Activated naive CD8-positive, alpha-beta T cell treated with anti-CD3 and anti-CD28 coated beads for 36 hours (primary cell): ENCODE measurements around the gene PRAMEF12. TPM values are rescaled to one million over a fixed set of nuclear protein-coding genes. Genes with fewer than 3 reads are reported as not detected.
"Not testable (repeated sequence)": the region's sequence is repeated elsewhere in the genome, so short reads cannot be mapped to it uniquely, and the experiment has no call there.

Experiments
- DNase-seq: peaks from one replicate; pipeline ENCODE4 v3.0.0; 2021
- H3K27ac Mint-ChIP-seq: one replicate; pipeline ENCODE4 v1.8.0; 2022; ENCODE audit warnings: mild to moderate bottlenecking, moderate library complexity, mixed read lengths
- H3K27me3 Mint-ChIP-seq: one replicate; pipeline ENCODE4 v1.8.0; 2022; ENCODE audit warnings: mild to moderate bottlenecking, mixed read lengths
- H3K36me3 Mint-ChIP-seq: one replicate; pipeline ENCODE4 v1.8.0; 2021; ENCODE audit warnings: mild to moderate bottlenecking, mixed read lengths
- H3K4me1 Mint-ChIP-seq: one replicate; pipeline ENCODE4 v1.8.0; 2021; ENCODE audit warnings: mixed read lengths
- H3K4me3 Mint-ChIP-seq: one replicate; pipeline ENCODE4 v1.8.0; 2022; ENCODE audit warnings: mild to moderate bottlenecking, moderate library complexity, mixed read lengths
- H3K9me3 Mint-ChIP-seq: one replicate; pipeline ENCODE4 v1.8.0; 2022; ENCODE audit warnings: mixed read lengths
- total RNA-seq, 2 experiments: library from RNA; stranded (reverse); gene quantifications; one replicate each; pipeline ENCODE4 v1.2.3, GENCODE V29; 2021

PRAMEF12 gene
- total RNA-seq: not detected

DNA sequence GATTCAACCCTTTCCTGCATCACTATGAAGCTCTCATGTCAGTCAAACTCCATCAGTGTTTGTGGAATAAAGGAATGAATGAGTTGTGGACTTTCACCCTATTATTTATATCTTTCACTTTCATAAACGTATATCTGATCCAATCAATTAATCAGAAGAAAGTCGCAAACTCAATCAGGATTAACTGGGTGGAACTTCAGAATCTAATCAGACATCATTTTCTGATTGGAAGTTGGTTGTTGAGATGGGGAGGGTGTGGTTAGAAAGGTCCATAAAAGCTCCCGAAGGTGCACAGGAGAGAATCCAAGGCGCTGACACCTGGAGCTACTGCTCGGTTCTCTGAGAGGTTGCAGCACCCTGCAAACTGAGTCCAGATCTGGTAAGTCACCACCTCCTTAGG is at the start of gene PRAMEF12:
PRAMEF12 (plus strand) TSS at position 301 of the 400 bp plus-strand sequence. CDS start 1,130 bp downstream, outside the sequence.
- no peaks in the 10 kb centered on the region for H3K4me1 Mint-ChIP-seq
- H3K27me3 Mint-ChIP-seq: peaks cover 40% of the 10 kb centered on the region
- no peaks in the 10 kb centered on the region for H3K36me3 Mint-ChIP-seq
- no peak within 1 kb of the TSS for H3K4me3 Mint-ChIP-seq
- no peaks in the 10 kb centered on the region for H3K9me3 Mint-ChIP-seq
- H3K27ac Mint-ChIP-seq: no peak within 1 kb of the TSS
- no peak for DNase-seq

- no peak for DNase-seq
- H3K4me3 Mint-ChIP-seq: no peak overlapping the region
- peaks cover 2% of the 10 kb centered on the region for H3K36me3 Mint-ChIP-seq
- peaks cover 14% of the 10 kb centered on the region for H3K9me3 Mint-ChIP-seq
- H3K27ac Mint-ChIP-seq: no peak overlapping the region
- peaks cover 42% of the 10 kb centered on the region for H3K27me3 Mint-ChIP-seq
- no peaks in the 10 kb centered on the region for H3K4me1 Mint-ChIP-seq
These were observed 45.1 kb upstream of the PRAMEF12 start for GRCh38 chr1:12728391-12728790.

DNA sequence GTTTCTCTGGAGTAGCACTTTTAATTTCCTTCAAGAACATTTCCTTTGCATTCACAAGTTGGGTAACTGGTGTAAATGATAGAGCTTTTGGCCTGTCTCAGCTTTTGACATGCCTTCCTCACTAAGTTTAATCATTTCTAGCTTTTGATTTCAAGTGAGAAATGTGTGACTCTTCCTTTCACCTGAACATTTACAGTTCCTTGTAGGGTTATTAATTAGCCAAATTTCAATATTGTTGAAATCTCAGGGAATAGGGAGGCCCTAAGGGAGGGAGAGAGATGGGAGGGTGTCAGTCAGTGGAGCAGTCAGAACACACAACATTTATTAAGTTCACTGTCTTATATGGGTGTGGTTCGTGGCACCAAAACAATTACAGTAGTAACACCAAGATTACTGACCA is 43.4 kb upstream of the PRAMEF12 start:
- H3K27me3 Mint-ChIP-seq: peaks cover 56% of the 10 kb centered on the region
- peaks cover 2% of the 10 kb centered on the region for H3K36me3 Mint-ChIP-seq
- H3K4me3 Mint-ChIP-seq: no peak overlapping the region
- no peaks in the 10 kb centered on the region for H3K4me1 Mint-ChIP-seq
- DNase-seq: no peak
- H3K9me3 Mint-ChIP-seq: peaks cover 14% of the 10 kb centered on the region
- no peak overlapping the region for H3K27ac Mint-ChIP-seq

GRCh38 chr1:12731084-12731483 is 42.5 kb upstream of the PRAMEF12 start:
- not testable (repeated sequence) for DNase-seq, H3K36me3 Mint-ChIP-seq, H3K27ac Mint-ChIP-seq, H3K4me1 Mint-ChIP-seq, H3K4me3 Mint-ChIP-seq
- peaks cover 56% of the 10 kb centered on the region for H3K27me3 Mint-ChIP-seq
- peaks cover 17% of the 10 kb centered on the region for H3K9me3 Mint-ChIP-seq

- no peak overlapping the region for H3K27ac Mint-ChIP-seq
- no peak for DNase-seq
These were observed 38.9 kb upstream of the PRAMEF12 start for GRCh38 chr1:12734651-12735050.

GRCh38 chr1:12738934-12739333 is 34.6 kb upstream of the PRAMEF12 start:
- H3K4me3 Mint-ChIP-seq: no peak overlapping the region
- H3K36me3 Mint-ChIP-seq: no peaks in the 10 kb centered on the region
- H3K27me3 Mint-ChIP-seq: peaks cover 43% of the 10 kb centered on the region
- H3K27ac Mint-ChIP-seq: no peak overlapping the region
- H3K4me1 Mint-ChIP-seq: no peaks in the 10 kb centered on the region
- peaks cover 11% of the 10 kb centered on the region for H3K9me3 Mint-ChIP-seq
- no peak for DNase-seq

More at GRCh38 chr1:12734651-12735050, 38.9 kb upstream of the PRAMEF12 start:
- Mint-ChIP-seq H3K9me3 (peaks cover 25% of the 10 kb centered on the region), H3K27me3 (peaks cover 64% of the 10 kb centered on the region), H3K36me3 (peaks cover 2% of the 10 kb centered on the region), H3K4me1 (no peaks in the 10 kb centered on the region), H3K4me3 (no peak overlapping the region)

DNA sequence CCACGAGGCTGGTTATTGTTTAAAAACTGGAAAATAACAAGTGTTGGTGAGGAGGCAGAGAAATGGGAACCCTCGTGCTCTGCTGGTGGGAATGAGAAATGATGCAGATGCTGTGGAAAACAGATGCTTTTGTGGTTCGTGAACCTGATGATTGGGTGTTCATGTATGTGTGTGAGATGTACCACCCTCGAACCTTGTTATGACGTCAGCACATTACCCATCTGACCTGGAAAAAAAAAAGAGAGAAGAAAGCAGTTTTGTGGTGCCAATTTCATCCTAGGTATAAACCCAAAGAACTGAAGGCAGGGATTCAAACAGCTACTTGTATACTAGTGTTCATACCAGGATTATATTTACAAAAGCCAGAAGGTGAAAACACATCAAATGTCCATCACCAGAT is 33.9 kb upstream of the PRAMEF12 start:
- H3K27me3 Mint-ChIP-seq: peaks cover 42% of the 10 kb centered on the region
- H3K9me3 Mint-ChIP-seq: peaks cover 11% of the 10 kb centered on the region
- no peak overlapping the region for H3K27ac Mint-ChIP-seq
- no peaks in the 10 kb centered on the region for H3K4me1 Mint-ChIP-seq
- no peaks in the 10 kb centered on the region for H3K36me3 Mint-ChIP-seq
- DNase-seq: no peak
- H3K4me3 Mint-ChIP-seq: no peak overlapping the region

GRCh38 chr1:12741946-12742345 is 31.6 kb upstream of the PRAMEF12 start:
- no peak for DNase-seq
- Mint-ChIP-seq H3K4me1 (peaks cover 2% of the 10 kb centered on the region), H3K36me3 (no peaks in the 10 kb centered on the region), H3K27ac (no peak overlapping the region), H3K27me3 (peaks cover 38% of the 10 kb centered on the region), H3K9me3 (peaks cover 2% of the 10 kb centered on the region), H3K4me3 (no peak overlapping the region)

GRCh38 chr1:12745126-12745991 is 28.2 kb upstream of the PRAMEF12 start:
- peaks cover 18% of the 10 kb centered on the region for H3K9me3 Mint-ChIP-seq
- H3K27me3 Mint-ChIP-seq: peaks cover 53% of the 10 kb centered on the region
- H3K4me3 Mint-ChIP-seq: no peak overlapping the region
- no peak for DNase-seq
- H3K27ac Mint-ChIP-seq: no peak overlapping the region
- peaks cover 2% of the 10 kb centered on the region for H3K4me1 Mint-ChIP-seq
- no peaks in the 10 kb centered on the region for H3K36me3 Mint-ChIP-seq

GRCh38 chr1:12745992-12746323 is 27.6 kb upstream of the PRAMEF12 start, which contains the start of gene CFAP107:
TSS of gene CFAP107 (plus strand) at chr1:12746200. CDS start at chr1:12746431, 231 bp downstream.
- H3K27ac Mint-ChIP-seq: no peak within 1 kb of the TSS
- DNase-seq: no peak
- H3K4me1 Mint-ChIP-seq: peaks cover 2% of the 10 kb centered on the region
- H3K4me3 Mint-ChIP-seq: no peak within 1 kb of the TSS
- H3K9me3 Mint-ChIP-seq: peaks cover 21% of the 10 kb centered on the region
- peaks cover 56% of the 10 kb centered on the region for H3K27me3 Mint-ChIP-seq
- no peaks in the 10 kb centered on the region for H3K36me3 Mint-ChIP-seq

- peaks cover 62% of the 10 kb centered on the region for H3K27me3 Mint-ChIP-seq
- no peak for DNase-seq
- H3K4me1 Mint-ChIP-seq: peaks cover 2% of the 10 kb centered on the region
- peaks cover 21% of the 10 kb centered on the region for H3K9me3 Mint-ChIP-seq
- H3K27ac Mint-ChIP-seq: no peak overlapping the region
- H3K4me3 Mint-ChIP-seq: no peak overlapping the region
- H3K36me3 Mint-ChIP-seq: no peaks in the 10 kb centered on the region
These were observed 24.7 kb upstream of the PRAMEF12 start for GRCh38 chr1:12748778-12749355.

GRCh38 chr1:12754738-12755137 is 18.8 kb upstream of the PRAMEF12 start:
- no peak for DNase-seq
- Mint-ChIP-seq H3K36me3 (no peaks in the 10 kb centered on the region), H3K27me3 (peaks cover 30% of the 10 kb centered on the region), H3K4me1 (no peaks in the 10 kb centered on the region), H3K27ac (no peak overlapping the region), H3K9me3 (peaks cover 6% of the 10 kb centered on the region), H3K4me3 (no peak overlapping the region)

DNA sequence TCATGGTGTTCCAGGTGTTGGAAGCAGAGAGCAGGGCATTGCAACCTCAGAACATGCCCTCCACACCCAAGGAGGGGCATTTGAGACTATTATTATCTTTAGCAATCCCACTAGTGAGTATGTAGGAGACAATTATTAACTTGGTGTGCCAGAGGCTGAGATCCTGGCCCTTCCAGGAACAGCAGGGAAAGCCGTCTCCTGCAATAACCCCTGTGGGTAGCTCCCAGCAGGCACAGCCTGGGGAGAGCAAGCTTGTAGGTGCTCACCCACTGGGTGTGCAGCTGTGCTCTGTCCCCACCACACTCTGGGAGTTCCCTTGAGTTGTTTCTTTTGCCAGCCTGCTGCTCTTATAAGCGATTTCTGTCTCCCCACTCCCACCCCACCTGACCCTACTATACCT is 17.3 kb upstream of the PRAMEF12 start:
- H3K27me3 Mint-ChIP-seq: peaks cover 24% of the 10 kb centered on the region
- no peak overlapping the region for H3K27ac Mint-ChIP-seq
- H3K9me3 Mint-ChIP-seq: no peaks in the 10 kb centered on the region
- H3K4me1 Mint-ChIP-seq: no peaks in the 10 kb centered on the region
- no peak for DNase-seq
- H3K4me3 Mint-ChIP-seq: no peak overlapping the region
- no peaks in the 10 kb centered on the region for H3K36me3 Mint-ChIP-seq

DNA sequence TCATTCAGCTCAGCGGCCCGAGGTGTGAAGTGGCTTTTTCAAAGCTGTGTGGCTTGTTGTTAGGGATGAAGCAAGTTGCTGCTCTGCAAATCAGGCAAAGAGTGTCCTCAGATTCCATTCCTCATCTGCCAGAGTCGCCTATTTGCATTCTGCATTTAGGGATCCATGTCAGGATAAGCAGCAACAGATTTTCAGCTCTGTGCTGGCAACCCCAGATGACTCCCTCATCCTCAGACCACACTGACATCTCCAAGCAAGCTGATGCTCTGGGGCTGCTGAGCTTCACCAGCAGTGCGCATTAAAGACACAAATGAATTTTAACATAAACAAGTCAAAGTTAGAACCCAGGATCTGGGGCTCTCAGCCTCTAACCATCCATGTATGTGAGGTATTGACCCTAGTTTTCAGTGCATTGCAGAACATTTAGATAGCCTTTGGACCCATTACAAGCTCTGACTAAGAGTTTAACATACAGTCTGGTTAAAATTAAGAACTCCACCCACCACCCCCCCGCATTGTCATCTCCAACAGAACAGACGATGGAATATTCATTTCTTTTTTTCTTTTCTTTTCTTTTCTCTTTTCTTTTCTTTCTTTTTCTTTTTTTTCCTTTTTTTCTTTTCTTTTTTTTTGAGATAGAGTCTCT is 16.6 kb upstream of the PRAMEF12 start:
- DNase-seq: no peak
- Mint-ChIP-seq H3K4me3 (no peak overlapping the region), H3K27me3 (peaks cover 18% of the 10 kb centered on the region), H3K36me3 (no peaks in the 10 kb centered on the region), H3K9me3 (no peaks in the 10 kb centered on the region), H3K27ac (no peak overlapping the region), H3K4me1 (no peaks in the 10 kb centered on the region)

DNA sequence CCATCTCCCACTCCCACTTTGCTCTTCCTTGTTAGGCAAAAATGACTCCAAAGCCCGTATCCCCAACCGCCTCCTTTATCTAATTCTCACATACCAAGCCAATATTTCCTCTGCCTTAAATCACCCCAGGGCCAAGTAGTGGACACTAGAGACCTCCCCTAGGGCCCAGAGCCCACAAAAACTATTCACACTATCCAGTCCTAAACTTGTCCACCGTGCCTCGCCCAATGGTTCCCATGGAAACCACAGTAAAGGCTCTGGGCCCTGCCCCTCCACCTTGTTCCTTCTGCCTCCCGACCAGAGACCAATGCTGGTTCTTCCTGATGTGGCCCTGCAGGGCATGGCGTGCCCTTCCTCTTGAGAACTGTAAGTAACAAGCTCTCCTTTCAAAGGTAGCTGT is 15.7 kb upstream of the PRAMEF12 start:
- Mint-ChIP-seq H3K9me3 (no peaks in the 10 kb centered on the region), H3K36me3 (no peaks in the 10 kb centered on the region), H3K4me3 (no peak overlapping the region), H3K27ac (no peak overlapping the region), H3K4me1 (no peaks in the 10 kb centered on the region), H3K27me3 (peaks cover 17% of the 10 kb centered on the region)
- DNase-seq: no peak
